Measurements from ENCODE around the gene VEGFD. TPM values are rescaled to one million over a fixed set of nuclear protein-coding genes. Genes with fewer than 3 reads are reported as not detected.

The VEGFD gene
- total RNA-seq, 1 experiment from 2014 or later, result 0.36 TPM

GRCh38 chrX:15328821-15329220 lies 55.4 kb downstream of the VEGFD start:
- Mint-ChIP-seq H3K9me3 (ENCODE audit: unreplicated experiment) (no peaks in the 10 kb centered on the region), H3K27me3 (ENCODE audit: insufficient read depth, unreplicated experiment) (no peaks in the 10 kb centered on the region), H3K4me1 (ENCODE audit: low read depth, unreplicated experiment) (no peaks in the 10 kb centered on the region), H3K4me3 (ENCODE audit: unreplicated experiment) (no peak overlapping the region), H3K36me3 (ENCODE audit: insufficient read depth, unreplicated experiment) (peaks cover 7% of the 10 kb centered on the region), H3K27ac (ENCODE audit: unreplicated experiment) (no peak overlapping the region)
- no peaks in the 10 kb centered on the region for H3K27me3 ChIP-seq (replicated peaks; ENCODE audit: control insufficient read depth, insufficient read depth, low read length)
- BruUV-seq (replicated peaks), result no TSS peak
- H3K4me1 ChIP-seq, result no peaks in the 10 kb centered on the region
- H3K36me3 ChIP-seq (ENCODE audit: control insufficient read depth, insufficient read depth, low read length), result no peaks in the 10 kb centered on the region
- no peak for TF ChIP-seq CTCF (IDR thresholded peaks at IDR 0.05; ENCODE audit: insufficient read depth in 1 of 2, low read depth in 1 of 2, low read length in 1 of 2, severe bottlenecking in 1 of 2, unreplicated experiment in 1 of 2)
- H3K9me3 ChIP-seq, result no peaks in the 10 kb centered on the region
- ChIA-PET CTCF (no interaction called here), POLR2A (no interaction called here)
- no peak for DNase-seq
- intact Hi-C loops (cut with micrococcal nuclease; ENCODE audit: unreplicated experiment), result no loop called here
- no peak overlapping the region for H3K4me3 ChIP-seq (ENCODE audit: low read depth, low read length)

- Mint-ChIP-seq H3K36me3 (ENCODE audit: insufficient read depth, unreplicated experiment) (peaks cover 7% of the 10 kb centered on the region), H3K4me3 (ENCODE audit: unreplicated experiment) (no peak overlapping the region), H3K27me3 (ENCODE audit: insufficient read depth, unreplicated experiment) (no peaks in the 10 kb centered on the region), H3K9me3 (ENCODE audit: unreplicated experiment) (no peaks in the 10 kb centered on the region), H3K4me1 (ENCODE audit: low read depth, unreplicated experiment) (no peaks in the 10 kb centered on the region), H3K27ac (ENCODE audit: unreplicated experiment) (no peak overlapping the region)
- Histone ChIP-seq H3K27me3 (replicated peaks; ENCODE audit: control insufficient read depth, insufficient read depth, low read length) (no peaks in the 10 kb centered on the region), H3K36me3 (ENCODE audit: control insufficient read depth, insufficient read depth, low read length) (no peaks in the 10 kb centered on the region), H3K9me3 (no peaks in the 10 kb centered on the region), H3K4me1 (no peaks in the 10 kb centered on the region), H3K4me3 (ENCODE audit: low read depth, low read length) (no peak overlapping the region)
- no peak for TF ChIP-seq CTCF (IDR thresholded peaks at IDR 0.05; ENCODE audit: insufficient read depth in 1 of 2, low read depth in 1 of 2, low read length in 1 of 2, severe bottlenecking in 1 of 2, unreplicated experiment in 1 of 2)
- CTCF ChIA-PET, result no interaction called here
- POLR2A ChIA-PET, result no interaction called here
- intact Hi-C loops (cut with micrococcal nuclease; ENCODE audit: unreplicated experiment), result no loop called here
- BruUV-seq (replicated peaks), result no TSS peak
- DNase-seq, result no peak
Observed at GRCh38 chrX:15328131-15328530, 56.1 kb downstream of the VEGFD start.

- CTCF ChIA-PET, result no interaction called here
- no peak overlapping the region for H3K27ac Mint-ChIP-seq (ENCODE audit: unreplicated experiment)
- no peak overlapping the region for H3K4me3 Mint-ChIP-seq (ENCODE audit: unreplicated experiment)
- no peak for DNase-seq
- no peak for TF ChIP-seq CTCF (IDR thresholded peaks at IDR 0.05; ENCODE audit: insufficient read depth in 1 of 2, low read depth in 1 of 2, low read length in 1 of 2, severe bottlenecking in 1 of 2, unreplicated experiment in 1 of 2)
- BruUV-seq (replicated peaks), result no TSS peak
- H3K4me1 ChIP-seq, result no peaks in the 10 kb centered on the region
- peaks cover 2% of the 10 kb centered on the region for H3K36me3 Mint-ChIP-seq (ENCODE audit: insufficient read depth, unreplicated experiment)
- no peaks in the 10 kb centered on the region for H3K4me1 Mint-ChIP-seq (ENCODE audit: low read depth, unreplicated experiment)
- H3K27me3 Mint-ChIP-seq (ENCODE audit: insufficient read depth, unreplicated experiment), result no peaks in the 10 kb centered on the region
- no peaks in the 10 kb centered on the region for H3K9me3 ChIP-seq
- intact Hi-C loops (cut with micrococcal nuclease; ENCODE audit: unreplicated experiment), result no loop called here
- H3K4me3 ChIP-seq (ENCODE audit: low read depth, low read length), result no peak overlapping the region
- H3K9me3 Mint-ChIP-seq (ENCODE audit: unreplicated experiment), result no peaks in the 10 kb centered on the region
- POLR2A ChIA-PET, result no interaction called here
- H3K27me3 ChIP-seq (replicated peaks; ENCODE audit: control insufficient read depth, insufficient read depth, low read length), result no peaks in the 10 kb centered on the region
- no peaks in the 10 kb centered on the region for H3K36me3 ChIP-seq (ENCODE audit: control insufficient read depth, insufficient read depth, low read length)
Observed at GRCh38 chrX:15322472-15322871, 61.7 kb downstream of the VEGFD start.

Data from Caco-2 (cell line).